HCT116 (cell line): ENCODE data around the gene PDE9A. TPM values are rescaled to one million over a fixed set of nuclear protein-coding genes. Genes with fewer than 3 reads are reported as not detected.

Experiments
- ATAC-seq: fragments of 200-7000 bp; cut with Tn5 transposase; 2 replicates; pipeline ENCODE4 v1.9.1; 2020; ENCODE audit warnings: mild to moderate bottlenecking, moderate library complexity
- BruUV-seq: library from RNA; stranded (reverse); fragments of 400-500 nt; replicated peaks from 2 replicates; lab custom pipeline; 2021; lab: Mats Ljungman, UMichigan
- CTCF ChIA-PET: fragments of 300-600 bp; sonication (Branson Sonifier 250); formaldehyde crosslinking; loops from one replicate; lab custom pipeline; 2021; ENCODE audit warnings: antibody characterized with exemption; lab: Charles Lee
- POLR2A ChIA-PET: fragments of 300-600, 350-600 bp; sonication (Branson Sonifier 250); formaldehyde crosslinking; loops from one replicate; lab custom pipeline; 2021; ENCODE audit warnings: antibody characterized with exemption; lab: Charles Lee
- RAD21 ChIA-PET, 2 experiments: fragments of 300-600 bp; sonication (Branson Sonifier 250); formaldehyde crosslinking; loops; one replicate each; lab custom pipeline; 2023; ENCODE audit warnings: low total read pairs in 2 of 2; ENCODE audit not compliant: uncharacterized antibody in 2 of 2, unreplicated experiment in 2 of 2, low non-redundant PET in 1 of 2; lab: Charles Lee
- DNase-seq: peaks from one replicate; pipeline ENCODE4 v3.0.0-alpha.2; 2010; ENCODE audit warnings: low read depth, low spot score
- H2AFZ ChIP-seq: fragments of 200-600 bp; shearing (Covaris generic), sonication (generic); 2 replicates; pipeline ENCODE4 v1.6.1; 2017; ENCODE audit warnings: low read depth, mixed run types, mixed read lengths, antibody characterized with exemption, low read length; ENCODE audit not compliant: poor library complexity, severe bottlenecking
- H3K27ac ChIP-seq: 2 replicates; pipeline ENCODE4 v1.5.1; 2012; ENCODE audit warnings: low read depth, low read length
- H3K27me3 ChIP-seq: fragments of 200-600 bp; sonication (generic); 2 replicates; pipeline ENCODE4 v1.6.1; 2016; ENCODE audit warnings: mixed run types, low read length, mixed read lengths; ENCODE audit not compliant: insufficient read depth
- H3K36me3 ChIP-seq, 2 experiments: fragments of 200-500 bp in 1 of 2; fragments of 200-600 bp in 1 of 2; sonication (Bioruptor generic) in 1 of 2; sonication (generic) in 1 of 2; 2 replicates each; pipeline versions ENCODE4 v1.5.1 to v1.6.1; 2014 to 2016; ENCODE audit warnings: low read length in 2 of 2, inconsistent platforms in 1 of 2, mixed read lengths in 1 of 2, mixed run types in 1 of 2; ENCODE audit not compliant: insufficient read depth in 2 of 2, control insufficient read depth in 1 of 2
- H3K4me1 ChIP-seq, 2 experiments: fragments of 200-600 bp in 1 of 2; sonication (generic) in 1 of 2; 2 replicates each; pipeline versions ENCODE4 v1.5.1 to v1.6.1; 2012 to 2017; ENCODE audit warnings: low read length in 2 of 2, inconsistent platforms in 1 of 2, mild to moderate bottlenecking in 1 of 2, mixed read lengths in 1 of 2, mixed run types in 1 of 2, moderate library complexity in 1 of 2; ENCODE audit not compliant: insufficient read depth in 2 of 2, control insufficient read depth in 1 of 2
- H3K4me2 ChIP-seq: fragments of 200-600 bp; sonication (generic); 2 replicates; pipeline ENCODE4 v1.6.1; 2017; ENCODE audit warnings: mixed run types, low read length, mixed read lengths
- H3K4me3 ChIP-seq, 2 experiments: fragments of 200-600 bp in 1 of 2; sonication (generic) in 1 of 2; replicated peaks in 1 of 2; 2 replicates each; pipeline ENCODE4 v1.5.1; 2011 to 2016; ENCODE audit warnings: low read length in 2 of 2, control low read depth in 1 of 2, low read depth in 1 of 2, mild to moderate bottlenecking in 1 of 2, mixed read lengths in 1 of 2, mixed run types in 1 of 2
- H3K79me2 ChIP-seq: fragments of 200-600 bp; sonication (generic); 2 replicates; pipeline ENCODE4 v1.6.1; 2017; ENCODE audit warnings: mild to moderate bottlenecking, mixed run types, low read length, moderate library complexity, mixed read lengths; ENCODE audit not compliant: insufficient read depth
- H3K9ac ChIP-seq: fragments of 200-600 bp; sonication (generic); 2 replicates; pipeline ENCODE4 v1.6.1; 2016; ENCODE audit warnings: low read length, mixed read lengths
- H3K9me2 ChIP-seq: fragments of 200-600 bp; sonication (generic), shearing (Covaris generic); 2 replicates; pipeline ENCODE4 v1.6.1; 2017; ENCODE audit warnings: mixed run types, mild to moderate bottlenecking, moderate library complexity; ENCODE audit not compliant: insufficient read depth
- H3K9me3 ChIP-seq, 2 experiments: fragments of 200-500 bp in 1 of 2; fragments of 200-600 bp in 1 of 2; sonication (Bioruptor generic) in 1 of 2; sonication (generic) in 1 of 2; 2 replicates each; pipeline ENCODE4 v1.6.1; 2014 to 2017; ENCODE audit warnings: low read length in 2 of 2, mixed read lengths in 2 of 2, inconsistent platforms in 1 of 2, low read depth in 1 of 2, mild to moderate bottlenecking in 1 of 2, mixed run types in 1 of 2, moderate library complexity in 1 of 2; ENCODE audit not compliant: control insufficient read depth in 1 of 2, insufficient read depth in 1 of 2
- H4K20me1 ChIP-seq: fragments of 200-600 bp; sonication (generic), shearing (Covaris generic); 2 replicates; pipeline ENCODE4 v1.6.1; 2017; ENCODE audit warnings: mixed run types, mild to moderate bottlenecking, moderate library complexity; ENCODE audit not compliant: insufficient read depth
- CBX3 ChIP-seq: IDR thresholded peaks from 2 replicates; pipeline ENCODE4 v1.6.1; 2012; ENCODE audit warnings: low read depth
- CTCF ChIP-seq, 3 experiments: fragments of 200-600 bp in 1 of 3; sonication (generic) in 1 of 3; IDR thresholded peaks in 2 of 3; conservative IDR thresholded peaks in 1 of 3; 2 replicates each; pipeline ENCODE4 v1.5.1; 2012 to 2017; ENCODE audit warnings: low read depth in 2 of 3, low read length in 2 of 3, antibody characterized with exemption in 1 of 3, borderline replicate concordance in 1 of 3, control low read depth in 1 of 3, mild to moderate bottlenecking in 1 of 3, mixed read lengths in 1 of 3, mixed run types in 1 of 3, moderate library complexity in 1 of 3; ENCODE audit not compliant: insufficient read depth in 1 of 3
- EGR1 ChIP-seq: IDR thresholded peaks from 2 replicates; pipeline ENCODE4 v1.6.1; 2012; ENCODE audit warnings: low read depth
- ELF1 ChIP-seq: IDR thresholded peaks from 2 replicates; pipeline ENCODE4 v1.6.1; 2012; ENCODE audit warnings: low read depth, borderline replicate concordance
- EZH2 ChIP-seq: fragments of 200-600 bp; sonication (generic); IDR thresholded peaks from 2 replicates; pipeline ENCODE4 v1.6.1; 2017; ENCODE audit warnings: antibody characterized with exemption, mixed run types
- EZH2phosphoT487 ChIP-seq: fragments of 200-600 bp; IDR thresholded peaks from 2 replicates; pipeline ENCODE4 v1.6.1; 2018; ENCODE audit warnings: antibody characterized with exemption, borderline replicate concordance
- POLR2A ChIP-seq: IDR thresholded peaks from 2 replicates; pipeline ENCODE4 v1.7.0; 2011; ENCODE audit warnings: borderline replicate concordance; ENCODE audit not compliant: insufficient read depth, insufficient read length; ENCODE audit errors: extremely low read depth
- RAD21 ChIP-seq: IDR thresholded peaks from 2 replicates; pipeline ENCODE4 v1.6.1; 2012; ENCODE audit warnings: low read depth, mild to moderate bottlenecking
- REST ChIP-seq: IDR thresholded peaks from 2 replicates; pipeline ENCODE4 v1.6.1; 2012; ENCODE audit warnings: low read depth
- SP1 ChIP-seq: IDR thresholded peaks from 2 replicates; pipeline ENCODE4 v1.6.1; 2012; ENCODE audit warnings: low read depth
- SRF ChIP-seq: IDR thresholded peaks from 2 replicates; pipeline ENCODE4 v1.6.1; 2012; ENCODE audit warnings: low read depth
- TCF7L2 ChIP-seq: IDR thresholded peaks from 2 replicates; pipeline ENCODE4 v1.7.0; 2011; ENCODE audit warnings: borderline replicate concordance, inconsistent platforms; ENCODE audit not compliant: insufficient read depth, insufficient read length; ENCODE audit errors: extremely low read depth
- ZNF274 ChIP-seq: fragments of 200-500 bp; sonication (Bioruptor generic); IDR thresholded peaks from 2 replicates; pipeline ENCODE4 v1.6.1; 2014; ENCODE audit warnings: mild to moderate bottlenecking, low read depth, low read length, inconsistent platforms
- intact Hi-C: fragments of 100-400 bp; cut with micrococcal nuclease; formaldehyde crosslinking; loops from 2 replicates; pipeline ENCODE4 v1.10.0; 2022
- total RNA-seq: library from RNA; stranded (reverse); gene quantifications from one replicate; pipeline ENCODE4 v1.2.1, GENCODE V29; 2021; ENCODE audit not compliant: unreplicated experiment
- TF ChIP-seq, protein P1 (sequence below): IDR thresholded peaks from 2 replicates; pipeline ENCODE4 v1.6.1; 2011; ENCODE audit warnings: mild to moderate bottlenecking, low read length, moderate library complexity; ENCODE audit not compliant: insufficient replicate concordance; ENCODE audit errors: extremely low read depth

PDE9A gene
- total RNA-seq, 1 experiment from 2014 or later = 31.4 TPM

- ChIA-PET POLR2A (no interaction called here), RAD21 (no interaction called here)
- Histone ChIP-seq H3K4me1 (no peaks in the 10 kb centered on the region), H3K4me3 (no peak overlapping the region), H3K36me3 (no peaks in the 10 kb centered on the region), H3K27ac (no peak overlapping the region)
- DNase-seq = no peak
- intact Hi-C loops = no loop called here
- TF ChIP-seq RAD21 (no peak), EZH2 (no peak), ELF1 (no peak), SRF (no peak), SP1 (no peak), POLR2A (no peak), ZNF274 (no peak), CBX3 (no peak), REST (no peak), CTCF (IDR thresholded peaks at IDR 0.05 in 2 of 3, conservative IDR thresholded peaks at IDR 0.05 in 1 of 3; ENCODE audit: borderline replicate concordance in 1 of 3, insufficient read depth in 1 of 3, low read depth in 2 of 3, low read length in 2 of 3) (no peak), EGR1 (no peak), TCF7L2 (no peak), EZH2phosphoT487 (no peak)
- TF ChIP-seq, protein P1, sequence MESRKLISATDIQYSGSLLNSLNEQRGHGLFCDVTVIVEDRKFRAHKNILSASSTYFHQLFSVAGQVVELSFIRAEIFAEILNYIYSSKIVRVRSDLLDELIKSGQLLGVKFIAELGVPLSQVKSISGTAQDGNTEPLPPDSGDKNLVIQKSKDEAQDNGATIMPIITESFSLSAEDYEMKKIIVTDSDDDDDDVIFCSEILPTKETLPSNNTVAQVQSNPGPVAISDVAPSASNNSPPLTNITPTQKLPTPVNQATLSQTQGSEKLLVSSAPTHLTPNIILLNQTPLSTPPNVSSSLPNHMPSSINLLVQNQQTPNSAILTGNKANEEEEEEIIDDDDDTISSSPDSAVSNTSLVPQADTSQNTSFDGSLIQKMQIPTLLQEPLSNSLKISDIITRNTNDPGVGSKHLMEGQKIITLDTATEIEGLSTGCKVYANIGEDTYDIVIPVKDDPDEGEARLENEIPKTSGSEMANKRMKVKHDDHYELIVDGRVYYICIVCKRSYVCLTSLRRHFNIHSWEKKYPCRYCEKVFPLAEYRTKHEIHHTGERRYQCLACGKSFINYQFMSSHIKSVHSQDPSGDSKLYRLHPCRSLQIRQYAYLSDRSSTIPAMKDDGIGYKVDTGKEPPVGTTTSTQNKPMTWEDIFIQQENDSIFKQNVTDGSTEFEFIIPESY = no peak
- TF ChIP-seq, all 23 proteins: peak for 0
- ATAC-seq = no peak
- H3K9me3 ChIP-seq = no peaks in the 10 kb centered on the region
- no peaks in the 10 kb centered on the region for H3K79me2 ChIP-seq
- no peaks in the 10 kb centered on the region for H4K20me1 ChIP-seq
- H3K9ac ChIP-seq = no peak overlapping the region
- no TSS peak for BruUV-seq
- no peaks in the 10 kb centered on the region for H3K27me3 ChIP-seq
- CTCF ChIA-PET = no interaction called here
- H3K4me2 ChIP-seq = no peak overlapping the region
- no peaks in the 10 kb centered on the region; the same call in 1 of the 2 replicates for H3K9me2 ChIP-seq
- no peak overlapping the region for H2AFZ ChIP-seq
Measured at GRCh38 chr21:42607525-42608102, 45.8 kb upstream of the PDE9A start.
